ENCODE measurements around the gene GREB1L. TPM values are rescaled to one million over a fixed set of nuclear protein-coding genes. Genes with fewer than 3 reads are reported as not detected.

GREB1L gene
- total and polyA plus RNA-seq, 2 donors (not counting 1 experiment from before 2014, with no cell fraction given): not detected

DNA sequence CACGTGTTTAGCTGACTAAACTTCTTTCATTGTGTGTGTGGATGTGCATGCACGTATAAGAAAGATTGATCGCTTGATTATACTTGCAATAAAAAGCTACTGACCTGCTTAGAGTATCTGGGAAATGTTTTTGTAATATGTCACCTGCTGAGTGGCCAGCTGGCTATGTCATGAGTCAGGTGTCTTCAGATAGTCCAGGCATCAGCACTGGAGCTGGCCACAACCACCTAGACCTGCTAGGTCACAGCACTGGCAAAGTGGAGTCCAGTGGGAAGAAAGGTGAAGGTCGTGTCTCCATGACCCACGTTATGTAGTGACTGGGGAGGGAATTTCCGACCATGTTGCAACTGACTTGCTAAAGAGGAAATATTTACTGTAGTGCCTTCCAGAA lies 211.5 kb downstream of the GREB1L start:
- Histone ChIP-seq H3K27ac (ENCODE audit: low read length in 2 of 2) (no peak overlapping the region), H3K4me1 (ENCODE audit: control insufficient read depth in 2 of 2, insufficient read depth in 2 of 2, low read length in 2 of 2) (no peaks in the 10 kb centered on the region), H3K9ac (ENCODE audit: low read length) (no peak overlapping the region), H3K9me3 (ENCODE audit: control extremely low read depth in 1 of 3, control insufficient read depth in 2 of 3, insufficient read depth in 1 of 3, low read length in 2 of 3) (no peaks in the 10 kb centered on the region), H3K36me3 (replicated peaks in 1 of 2; ENCODE audit: control extremely low read depth in 1 of 2, control insufficient read depth in 1 of 2, extremely low read depth in 1 of 2, insufficient read depth in 2 of 2, low read length in 1 of 2) (no peaks in the 10 kb centered on the region), H2AFZ (ENCODE audit: insufficient read depth, low read depth, low read length, poor library complexity, severe bottlenecking) (no peak overlapping the region), H3K4me3 (ENCODE audit: control extremely low read depth in 1 of 5, extremely low read depth in 1 of 5, insufficient read depth in 1 of 5, low read depth in 2 of 5, low read length in 4 of 5) (no peak overlapping the region), H3K27me3 (replicated peaks in 1 of 4; ENCODE audit: control extremely low read depth in 1 of 4, control insufficient read depth in 3 of 4, insufficient read depth in 4 of 4, low read length in 3 of 4) (no peaks in the 10 kb centered on the region), H4K20me1 (ENCODE audit: control insufficient read depth, insufficient read depth, low read length, poor library complexity, severe bottlenecking) (no peaks in the 10 kb centered on the region), H3K79me2 (ENCODE audit: control insufficient read depth, insufficient read depth, low read length) (no peaks in the 10 kb centered on the region), H3K4me2 (replicated peaks; ENCODE audit: low read depth, low read length, poor library complexity, severe bottlenecking) (no peak overlapping the region)
- Mint-ChIP-seq H3K27me3 (peaks cover 22% of the 10 kb centered on the region), H3K4me3 (no peak overlapping the region), H3K27ac (no peak overlapping the region), H3K4me1 (no peaks in the 10 kb centered on the region), H3K9me3 (ENCODE audit: insufficient read depth) (no peaks in the 10 kb centered on the region)
- ChIA-PET POLR2A (no interaction called here), CTCF (no interaction called here)
- TF ChIP-seq EZH2 (IDR thresholded peaks at IDR 0.05; ENCODE audit: borderline replicate concordance, insufficient read depth, low read depth, low read length, poor library complexity, severe bottlenecking): no peak
- TF ChIP-seq, protein P1, sequence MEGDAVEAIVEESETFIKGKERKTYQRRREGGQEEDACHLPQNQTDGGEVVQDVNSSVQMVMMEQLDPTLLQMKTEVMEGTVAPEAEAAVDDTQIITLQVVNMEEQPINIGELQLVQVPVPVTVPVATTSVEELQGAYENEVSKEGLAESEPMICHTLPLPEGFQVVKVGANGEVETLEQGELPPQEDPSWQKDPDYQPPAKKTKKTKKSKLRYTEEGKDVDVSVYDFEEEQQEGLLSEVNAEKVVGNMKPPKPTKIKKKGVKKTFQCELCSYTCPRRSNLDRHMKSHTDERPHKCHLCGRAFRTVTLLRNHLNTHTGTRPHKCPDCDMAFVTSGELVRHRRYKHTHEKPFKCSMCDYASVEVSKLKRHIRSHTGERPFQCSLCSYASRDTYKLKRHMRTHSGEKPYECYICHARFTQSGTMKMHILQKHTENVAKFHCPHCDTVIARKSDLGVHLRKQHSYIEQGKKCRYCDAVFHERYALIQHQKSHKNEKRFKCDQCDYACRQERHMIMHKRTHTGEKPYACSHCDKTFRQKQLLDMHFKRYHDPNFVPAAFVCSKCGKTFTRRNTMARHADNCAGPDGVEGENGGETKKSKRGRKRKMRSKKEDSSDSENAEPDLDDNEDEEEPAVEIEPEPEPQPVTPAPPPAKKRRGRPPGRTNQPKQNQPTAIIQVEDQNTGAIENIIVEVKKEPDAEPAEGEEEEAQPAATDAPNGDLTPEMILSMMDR (IDR thresholded peaks at IDR 0.05): no peak
- WGBS (ENCODE audit: insufficient coverage): 78% methylated on average over 6 of the region's 6 CpGs
- intact Hi-C loops (cut with micrococcal nuclease): no loop called here
- no peak for DNase-seq
- no peak for ATAC-seq (ENCODE audit: low read depth)

DNA sequence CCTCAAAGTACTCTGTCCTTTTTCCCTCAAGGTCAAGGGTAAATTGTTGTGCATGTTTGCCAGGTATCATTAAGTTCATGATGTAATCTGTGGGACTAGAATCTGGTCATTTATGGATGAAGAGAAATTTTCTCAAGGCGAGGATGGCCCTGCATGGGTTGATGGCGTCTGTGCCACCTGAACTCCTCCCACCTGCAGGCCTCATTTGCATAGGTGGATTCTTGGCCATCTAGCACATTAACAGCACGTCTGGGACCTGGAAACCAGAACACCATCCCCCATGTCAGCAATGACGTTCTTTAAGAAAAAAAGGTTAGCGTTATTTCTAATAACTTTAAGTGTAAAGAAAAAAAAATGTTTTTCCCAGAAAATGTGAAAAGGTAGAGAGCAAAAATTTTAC lies 212.7 kb downstream of the GREB1L start:
- POLR2A ChIA-PET: no interaction called here
- H3K4me1 Mint-ChIP-seq: no peaks in the 10 kb centered on the region

More for the DNA sequence above, 212.7 kb downstream of the GREB1L start:
- TF ChIP-seq, protein P1 (IDR thresholded peaks at IDR 0.05): no peak
- no peak for TF ChIP-seq EZH2 (IDR thresholded peaks at IDR 0.05; ENCODE audit: borderline replicate concordance, insufficient read depth, low read depth, low read length, poor library complexity, severe bottlenecking)
- Mint-ChIP-seq H3K9me3 (ENCODE audit: insufficient read depth) (no peaks in the 10 kb centered on the region), H3K27me3 (peaks cover 18% of the 10 kb centered on the region), H3K4me3 (no peak overlapping the region), H3K27ac (no peak overlapping the region)
- CTCF ChIA-PET: no interaction called here
- no peak overlapping the region for H3K4me2 ChIP-seq (replicated peaks; ENCODE audit: low read depth, low read length, poor library complexity, severe bottlenecking)
- 90% methylated on average over 2 of the region's 5 CpGs for WGBS (ENCODE audit: insufficient coverage)
- H3K36me3 ChIP-seq (replicated peaks in 1 of 2; ENCODE audit: control extremely low read depth in 1 of 2, control insufficient read depth in 1 of 2, extremely low read depth in 1 of 2, insufficient read depth in 2 of 2, low read length in 1 of 2): no peaks in the 10 kb centered on the region
- H3K27me3 ChIP-seq (replicated peaks in 1 of 4; ENCODE audit: control extremely low read depth in 1 of 4, control insufficient read depth in 3 of 4, insufficient read depth in 4 of 4, low read length in 3 of 4): no peaks in the 10 kb centered on the region
- ATAC-seq (ENCODE audit: low read depth) (no peak), DNase-seq (no peak)
- no peaks in the 10 kb centered on the region for H3K79me2 ChIP-seq (ENCODE audit: control insufficient read depth, insufficient read depth, low read length)
- H3K4me3 ChIP-seq (ENCODE audit: control extremely low read depth in 1 of 5, extremely low read depth in 1 of 5, insufficient read depth in 1 of 5, low read depth in 2 of 5, low read length in 4 of 5): no peak overlapping the region
- H3K27ac ChIP-seq (ENCODE audit: low read length in 2 of 2): no peak overlapping the region
- H4K20me1 ChIP-seq (ENCODE audit: control insufficient read depth, insufficient read depth, low read length, poor library complexity, severe bottlenecking): no peaks in the 10 kb centered on the region
- no peak overlapping the region for H3K9ac ChIP-seq (ENCODE audit: low read length)
- intact Hi-C loops (cut with micrococcal nuclease): no loop called here
- no peaks in the 10 kb centered on the region for H3K9me3 ChIP-seq (ENCODE audit: control extremely low read depth in 1 of 3, control insufficient read depth in 2 of 3, insufficient read depth in 1 of 3, low read length in 2 of 3)
- H3K4me1 ChIP-seq (ENCODE audit: control insufficient read depth in 2 of 2, insufficient read depth in 2 of 2, low read length in 2 of 2): no peaks in the 10 kb centered on the region
- no peak overlapping the region for H2AFZ ChIP-seq (ENCODE audit: insufficient read depth, low read depth, low read length, poor library complexity, severe bottlenecking)

Data from B cell (primary cell).